GM19193 (cell line): ENCODE measurements around the gene SUN5.

Source experiments
- POLR2A ChIP-seq: IDR thresholded peaks from 4 replicates; pipeline ENCODE4 v1.6.1; 2011; ENCODE audit not compliant: insufficient read depth, insufficient read length; ENCODE audit errors: extremely low read depth

SUN5 gene

GRCh38 chr20:33020278-33021161, 16.3 kb upstream of the SUN5 start:
- TF ChIP-seq POLR2A = no peak

- TF ChIP-seq POLR2A = no peak
Observed at GRCh38 chr20:33019465-33020277, 15.4 kb upstream of the SUN5 start.

- no peak for TF ChIP-seq POLR2A
Observed at GRCh38 chr20:33018169-33018931, 14.1 kb upstream of the SUN5 start.

GRCh38 chr20:33017542-33017941, 13.3 kb upstream of the SUN5 start:
- TF ChIP-seq POLR2A = no peak

- no peak for TF ChIP-seq POLR2A
Observed at GRCh38 chr20:33016581-33017109, 12.4 kb upstream of the SUN5 start.

GRCh38 chr20:33015700-33016580, 11.7 kb upstream of the SUN5 start:
- TF ChIP-seq POLR2A = no peak

GRCh38 chr20:33015114-33015484, 10.9 kb upstream of the SUN5 start:
- TF ChIP-seq POLR2A = no peak

GRCh38 chr20:33014336-33015113, 10.3 kb upstream of the SUN5 start:
- TF ChIP-seq POLR2A = no peak

- TF ChIP-seq POLR2A = no peak
Observed at GRCh38 chr20:33013701-33014326, 9.6 kb upstream of the SUN5 start.

GRCh38 chr20:33012327-33013189, 8.3 kb upstream of the SUN5 start:
- TF ChIP-seq POLR2A = no peak

GRCh38 chr20:33010674-33011449, 6.6 kb upstream of the SUN5 start:
- TF ChIP-seq POLR2A = no peak
